Epithelial cell of esophagus (primary cell): ENCODE measurements around the gene SLMAP.
"Not testable (repeated sequence)": the region's sequence is repeated elsewhere in the genome, so short reads cannot be mapped to it uniquely, and the experiment has no call there.

ENCODE experiments used
- DNase-seq: peaks from one replicate; pipeline ENCODE4 v3.0.0; 2010; ENCODE audit warnings: low read depth
- H3K4me3 ChIP-seq: 2 replicates; pipeline ENCODE4 v1.5.1; 2011; ENCODE audit warnings: mild to moderate bottlenecking, low read length, control low read depth
- CTCF ChIP-seq: IDR thresholded peaks from 2 replicates; pipeline ENCODE4 v1.5.1; 2011; ENCODE audit warnings: low read depth, mild to moderate bottlenecking, low read length, control low read depth, inconsistent platforms; ENCODE audit not compliant: insufficient read depth; ENCODE audit errors: missing control alignments

SLMAP gene

GRCh38 chr3:57803647-57804081, 47.6 kb downstream of the SLMAP start:
- H3K4me3 ChIP-seq: no peak overlapping the region
- no peak for TF ChIP-seq CTCF
- DNase-seq: peak; percentile 97

DNA sequence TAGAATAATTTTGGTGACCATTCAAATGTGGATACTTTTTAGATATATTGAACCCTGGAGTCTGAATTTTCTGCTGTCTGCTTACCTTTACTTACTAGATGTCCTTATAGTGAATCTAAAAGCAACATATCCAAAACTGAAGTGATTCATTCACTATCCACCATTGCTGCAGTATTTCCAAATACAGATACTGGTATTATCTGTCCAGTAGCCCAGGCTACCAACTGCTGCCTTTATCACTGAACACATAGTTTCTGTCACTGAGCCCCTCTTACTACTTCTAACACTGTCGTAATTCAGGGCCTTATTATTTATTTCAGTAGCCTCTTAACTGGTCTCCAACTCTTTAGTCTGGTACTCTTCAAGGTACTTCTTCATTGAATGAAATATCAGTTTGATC, 49.2 kb downstream of the SLMAP start:
- peak; percentile 61 for DNase-seq

DNA sequence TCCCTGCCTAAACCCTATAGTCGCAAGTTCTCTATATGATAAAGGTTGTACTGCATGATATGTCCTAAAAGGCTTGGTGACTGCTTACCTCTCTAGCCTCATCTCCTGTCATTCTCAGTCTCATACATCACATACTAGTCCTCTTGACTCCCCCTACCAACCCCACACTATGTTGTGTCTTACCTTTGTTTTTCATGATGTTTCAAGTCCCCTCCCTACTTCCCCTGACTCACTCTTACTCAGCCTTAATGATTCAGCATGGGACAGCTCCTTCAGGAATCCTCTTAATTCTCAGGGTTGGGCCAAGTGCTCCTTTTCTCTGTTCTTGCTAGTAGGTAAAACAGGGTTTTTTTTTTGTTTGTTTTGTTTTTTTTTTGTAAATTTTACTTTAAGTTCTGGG, 49.6 kb downstream of the SLMAP start:
- H3K4me3 ChIP-seq: no peak overlapping the region
- peak; percentile 98 for DNase-seq
- TF ChIP-seq CTCF: no peak

More for the DNA sequence above, 49.2 kb downstream of the SLMAP start:
- no peak for TF ChIP-seq CTCF
- H3K4me3 ChIP-seq: no peak overlapping the region

- not testable (repeated sequence) for DNase-seq, H3K4me3 ChIP-seq
These were observed 50.1 kb downstream of the SLMAP start for GRCh38 chr3:57806195-57806594.

DNA sequence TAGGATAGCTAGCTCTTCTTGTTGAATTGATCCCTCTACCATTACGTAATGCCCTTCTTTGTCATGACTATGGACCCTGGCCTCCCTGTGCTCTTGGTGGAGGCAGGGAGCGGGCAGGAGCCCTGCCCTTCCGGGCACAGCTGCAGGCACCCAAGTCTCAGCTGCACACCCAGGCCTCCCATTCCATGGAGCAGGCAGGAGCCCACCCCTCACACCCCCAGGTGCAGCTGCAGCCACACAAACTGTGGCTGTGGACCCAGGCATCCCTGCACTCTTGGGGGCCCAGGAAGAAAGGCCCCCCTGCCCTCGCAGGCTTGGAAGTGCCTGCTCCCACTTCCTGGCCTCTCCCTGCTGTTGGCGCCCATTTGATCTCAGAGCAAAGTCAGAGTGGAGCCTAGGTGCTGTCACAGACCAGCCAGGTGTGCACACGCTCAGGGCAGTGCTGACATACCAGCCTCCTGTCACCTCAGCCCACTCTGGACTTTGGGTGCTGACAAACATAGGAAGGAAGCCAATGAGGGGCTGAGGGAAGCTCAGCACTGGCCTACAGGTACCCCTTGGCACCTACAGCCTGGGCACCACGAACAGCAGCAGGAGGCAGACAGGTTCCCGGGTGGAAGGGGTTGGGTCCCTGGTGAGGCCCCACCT, 53.0 kb downstream of the SLMAP start:
- TF ChIP-seq CTCF: no peak
- no peak for DNase-seq

GRCh38 chr3:57809609-57809968, 53.5 kb downstream of the SLMAP start:
- TF ChIP-seq CTCF: no peak
- H3K4me3 ChIP-seq: no peak overlapping the region
- DNase-seq: no peak

More for the DNA sequence above, 53.0 kb downstream of the SLMAP start:
- no peak overlapping the region for H3K4me3 ChIP-seq

GRCh38 chr3:57810048-57810447, 53.9 kb downstream of the SLMAP start:
- no peak for DNase-seq
- no peak overlapping the region for H3K4me3 ChIP-seq
- no peak for TF ChIP-seq CTCF
